ENCODE results near the gene TMPRSS5. TPM values are rescaled to one million over a fixed set of nuclear protein-coding genes. Genes with fewer than 3 reads are reported as not detected.

TMPRSS5 gene
- total and polyA plus RNA-seq, 5 experiments from 2014 or later: 1.0 to 1.2 TPM; not detected in 3

DNA sequence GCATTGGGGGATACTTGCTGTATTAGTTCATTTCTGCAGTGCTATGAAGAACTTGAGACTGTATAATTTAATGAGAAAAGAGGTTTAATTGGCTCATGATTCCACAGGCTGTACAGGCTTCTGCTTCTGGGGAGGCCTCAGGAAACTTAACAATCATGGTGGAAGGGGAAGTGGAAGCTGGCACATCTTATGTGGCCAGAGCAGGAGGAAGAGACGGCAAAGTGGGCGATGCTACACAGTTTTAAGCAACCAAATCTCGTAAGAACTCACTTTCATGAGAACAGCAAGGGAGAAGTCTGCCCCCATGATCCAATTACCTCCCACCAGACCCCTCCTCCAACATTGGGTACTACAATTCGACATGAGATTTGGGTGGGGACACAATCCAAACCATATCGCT lies 55.1 kb downstream of the TMPRSS5 start:
- POLR2A ChIA-PET: no interaction called here
- DNase-seq (no peak), ATAC-seq (no peak)
- H3K4me3 Mint-ChIP-seq: no peak overlapping the region
- peaks cover 4 to 34% (median 18%) of the 10 kb centered on the region in 5 donors for H3K27me3 Mint-ChIP-seq
- no peaks in the 10 kb centered on the region for H3K4me1 Mint-ChIP-seq
- H3K9me3 Mint-ChIP-seq: peaks cover 0 to 30% (median 10%) of the 10 kb centered on the region in 9 donors
- H3K27ac Mint-ChIP-seq: no peak overlapping the region
- H3K36me3 Mint-ChIP-seq: no peaks in the 10 kb centered on the region

DNA sequence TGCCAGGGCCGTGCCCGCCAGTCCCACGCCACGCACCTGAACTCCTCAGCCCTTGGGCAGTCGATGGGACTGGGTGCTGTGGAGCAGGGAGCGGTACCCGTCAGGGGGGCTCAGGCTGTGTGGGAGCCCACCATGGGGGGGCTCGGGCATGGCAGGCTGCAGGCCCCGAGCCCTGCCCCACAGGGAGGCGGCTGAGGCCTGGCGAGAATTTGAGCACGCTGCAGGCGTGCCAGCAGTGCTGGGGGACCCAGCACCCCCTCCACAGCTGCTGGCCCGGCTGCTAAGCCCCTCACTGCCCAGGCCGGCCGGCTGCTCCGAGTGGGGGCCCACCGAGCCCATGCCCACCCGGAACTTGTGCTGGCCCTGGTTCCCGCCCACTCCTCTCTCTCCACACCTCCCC lies 56.8 kb downstream of the TMPRSS5 start:
- Mint-ChIP-seq H3K4me1 (no peaks in the 10 kb centered on the region), H3K27ac (no peak overlapping the region), H3K9me3 (peaks cover 0 to 26% (median 10%) of the 10 kb centered on the region in 9 donors), H3K27me3 (peaks cover 4 to 34% (median 18%) of the 10 kb centered on the region in 5 donors), H3K36me3 (no peaks in the 10 kb centered on the region), H3K4me3 (no peak overlapping the region)
- POLR2A ChIA-PET: no interaction called here
- ATAC-seq (no peak), DNase-seq (no peak)

DNA sequence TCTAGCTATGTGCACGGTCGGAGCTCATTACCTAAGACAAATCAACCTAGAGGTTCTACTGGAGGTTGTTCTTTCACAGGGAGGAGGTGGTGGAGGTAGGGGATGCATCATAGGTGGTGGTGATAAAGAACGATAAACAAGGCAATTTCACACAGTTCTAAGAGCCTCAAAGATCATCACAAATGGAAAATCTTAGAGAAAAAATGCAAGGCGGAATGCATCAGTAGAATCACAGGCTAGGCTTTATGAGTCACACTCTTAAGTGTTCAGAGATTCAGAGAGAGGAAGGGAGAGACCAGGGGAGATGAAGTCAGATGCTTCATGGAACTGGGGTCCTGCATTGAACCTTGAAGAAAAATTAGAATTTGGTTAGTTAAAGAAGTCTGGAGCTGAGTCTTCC lies 58.3 kb downstream of the TMPRSS5 start:
- no peaks in the 10 kb centered on the region for H3K36me3 Mint-ChIP-seq
- no peaks in the 10 kb centered on the region for H3K4me1 Mint-ChIP-seq
- no peak overlapping the region for H3K4me3 Mint-ChIP-seq
- no peak overlapping the region for H3K27ac Mint-ChIP-seq
- DNase-seq (no peak), ATAC-seq (no peak)
- H3K27me3 Mint-ChIP-seq: peaks cover 1 to 27% (median 13%) of the 10 kb centered on the region in 5 donors
- POLR2A ChIA-PET: no interaction called here
- peaks cover 0 to 26% (median 2%) of the 10 kb centered on the region in 9 donors for H3K9me3 Mint-ChIP-seq

DNA sequence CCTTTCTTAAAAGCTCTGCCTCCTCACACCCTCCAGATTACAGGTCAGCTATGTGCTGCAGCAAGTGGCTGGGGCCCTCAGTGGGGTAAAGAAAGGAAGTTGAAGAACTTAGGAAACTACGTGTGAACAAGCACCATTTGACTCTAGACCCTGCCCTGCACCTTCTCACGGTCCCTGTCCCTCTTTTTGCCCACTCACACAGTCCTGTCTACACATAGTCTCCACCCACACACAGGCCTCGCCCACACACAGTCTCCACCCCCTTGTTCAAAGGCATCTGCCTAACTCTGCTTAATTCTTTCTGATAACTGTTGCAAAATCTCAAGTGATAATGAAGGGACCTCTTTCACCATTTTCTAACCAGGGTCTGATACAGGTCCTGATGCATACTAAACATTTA lies 59.0 kb downstream of the TMPRSS5 start:
- Mint-ChIP-seq H3K27ac (no peak overlapping the region), H3K36me3 (no peaks in the 10 kb centered on the region), H3K27me3 (peaks cover 0 to 23% (median 13%) of the 10 kb centered on the region in 5 donors), H3K4me1 (no peaks in the 10 kb centered on the region), H3K4me3 (no peak overlapping the region), H3K9me3 (peaks cover 0 to 26% (median 2%) of the 10 kb centered on the region in 9 donors)
- POLR2A ChIA-PET: no interaction called here
- ATAC-seq (no peak), DNase-seq (no peak)

DNA sequence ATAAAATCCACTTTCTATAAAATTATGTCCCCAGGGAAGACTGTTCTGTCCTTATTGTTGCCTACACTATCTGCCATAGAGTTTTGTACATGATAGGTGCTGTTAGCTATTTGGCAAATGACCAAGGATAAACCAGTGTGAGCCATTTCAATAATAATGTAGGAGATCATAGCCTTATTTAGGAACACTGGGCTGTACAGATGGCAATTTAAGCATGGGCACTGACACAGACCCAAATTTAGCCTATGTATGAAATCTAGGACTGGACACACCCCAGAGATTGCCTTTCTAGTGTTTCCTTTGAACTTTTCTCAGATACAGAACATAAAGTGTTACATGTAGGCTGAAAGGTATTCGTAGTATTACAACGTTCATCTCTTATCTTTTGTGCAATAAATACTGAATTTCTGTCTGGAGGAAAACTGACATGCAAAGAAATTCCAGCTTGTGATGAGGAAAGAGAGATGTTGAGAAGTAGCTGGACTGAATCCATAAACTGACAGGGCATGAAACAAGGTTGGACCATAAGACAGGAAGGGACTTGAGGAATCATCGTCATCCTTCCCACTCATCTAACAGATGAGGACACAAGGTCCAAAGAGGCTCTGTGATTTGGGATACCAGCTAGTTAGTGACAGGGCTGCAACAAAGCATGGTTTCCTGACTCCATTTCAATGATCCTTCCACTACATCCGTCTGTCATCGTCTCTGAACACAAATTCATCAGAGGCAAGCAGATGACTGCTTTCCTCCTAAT lies 60.3 kb downstream of the TMPRSS5 start:
- DNase-seq (no peak), ATAC-seq (no peak)
- Mint-ChIP-seq H3K27ac (no peak overlapping the region), H3K4me3 (no peak overlapping the region), H3K27me3 (peaks cover 4 to 20% (median 13%) of the 10 kb centered on the region in 5 donors), H3K4me1 (no peaks in the 10 kb centered on the region), H3K9me3 (peaks cover 0 to 17% (median 2%) of the 10 kb centered on the region in 9 donors), H3K36me3 (no peaks in the 10 kb centered on the region)
- POLR2A ChIA-PET: no interaction called here

DNA sequence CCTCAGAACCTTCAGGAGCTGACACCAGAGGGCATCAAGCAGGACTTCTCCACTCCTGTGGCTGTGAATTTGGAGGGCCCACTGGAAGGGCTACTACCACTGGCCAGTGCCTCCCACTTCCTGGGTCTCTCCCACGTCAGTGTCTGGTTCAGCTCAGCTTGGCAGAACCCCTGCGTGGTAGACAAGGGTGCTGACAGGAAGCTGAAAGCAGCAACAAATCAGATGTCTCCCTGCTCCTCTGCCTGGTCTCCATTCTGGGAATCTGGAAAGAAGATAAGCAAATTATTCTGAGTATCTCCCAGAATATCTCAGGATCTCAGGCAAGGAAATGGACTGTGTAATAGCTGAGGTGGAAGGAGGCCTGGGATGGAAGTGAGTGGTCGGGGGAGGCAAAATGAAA lies 61.5 kb downstream of the TMPRSS5 start:
- Mint-ChIP-seq H3K4me3 (no peak overlapping the region), H3K9me3 (peaks cover 0 to 10% (median 0%) of the 10 kb centered on the region in 9 donors), H3K27me3 (peaks cover 4 to 22% (median 13%) of the 10 kb centered on the region in 5 donors), H3K4me1 (no peaks in the 10 kb centered on the region), H3K36me3 (no peaks in the 10 kb centered on the region), H3K27ac (no peak overlapping the region)
- POLR2A ChIA-PET: no interaction called here
- ATAC-seq: no peak
- DNase-seq: no peak

DNA sequence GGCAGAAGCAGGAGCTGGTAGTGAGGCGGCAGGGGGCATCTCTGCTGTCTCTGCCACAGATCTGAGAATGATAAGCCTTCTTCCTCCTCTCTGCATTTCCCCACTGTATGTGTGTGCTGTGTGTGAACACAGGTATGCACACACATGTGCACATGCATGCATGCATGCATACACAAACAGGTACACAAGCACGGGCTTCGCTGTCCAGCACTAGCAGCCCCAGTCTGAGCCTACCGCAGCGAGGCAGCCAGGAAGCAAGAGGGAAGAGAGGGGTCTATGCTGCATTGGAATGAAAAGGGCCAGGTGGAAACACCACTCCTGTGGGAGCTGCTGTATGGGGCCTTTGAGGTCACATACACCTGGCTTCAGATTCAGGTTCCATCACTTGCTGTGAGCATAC lies 62.4 kb downstream of the TMPRSS5 start:
- H3K36me3 Mint-ChIP-seq: no peaks in the 10 kb centered on the region
- no peak for DNase-seq
- H3K27ac Mint-ChIP-seq: no peak overlapping the region

DNA sequence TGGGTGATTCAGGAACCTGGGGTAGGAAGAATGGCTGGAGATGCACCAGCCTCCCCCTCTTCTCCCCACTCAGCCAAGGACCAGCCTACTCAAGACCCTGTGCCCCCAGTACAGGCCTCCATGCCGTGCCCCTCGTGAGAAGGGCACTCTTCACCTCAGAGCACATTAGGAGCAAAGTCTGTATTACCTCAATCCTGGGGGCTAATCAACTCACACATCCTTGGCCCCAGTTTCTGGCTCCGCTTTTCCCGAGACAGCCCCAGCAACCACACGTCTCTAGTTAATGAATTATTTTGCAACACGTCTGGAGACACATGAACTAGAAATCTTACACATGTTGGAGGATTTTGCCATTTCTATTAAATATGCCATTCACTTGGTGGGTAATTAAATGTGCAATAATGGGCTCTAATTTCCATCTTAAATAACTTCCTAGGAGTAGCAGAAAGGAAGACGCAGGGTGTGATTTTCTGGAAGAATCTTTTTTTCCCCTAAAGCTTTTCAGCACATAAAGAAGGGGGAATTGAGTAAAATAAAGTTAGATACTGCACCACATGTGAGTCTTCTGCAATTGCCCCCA lies 63.0 kb downstream of the TMPRSS5 start:
- POLR2A ChIA-PET: no interaction called here

More for the DNA sequence above, 62.4 kb downstream of the TMPRSS5 start:
- no peak for ATAC-seq
- POLR2A ChIA-PET: no interaction called here
- H3K4me3 Mint-ChIP-seq: no peak overlapping the region
- peaks cover 6 to 31% (median 15%) of the 10 kb centered on the region in 5 donors for H3K27me3 Mint-ChIP-seq
- H3K4me1 Mint-ChIP-seq: no peaks in the 10 kb centered on the region
- H3K9me3 Mint-ChIP-seq: peaks cover 0 to 10% (median 0%) of the 10 kb centered on the region in 9 donors

DNA sequence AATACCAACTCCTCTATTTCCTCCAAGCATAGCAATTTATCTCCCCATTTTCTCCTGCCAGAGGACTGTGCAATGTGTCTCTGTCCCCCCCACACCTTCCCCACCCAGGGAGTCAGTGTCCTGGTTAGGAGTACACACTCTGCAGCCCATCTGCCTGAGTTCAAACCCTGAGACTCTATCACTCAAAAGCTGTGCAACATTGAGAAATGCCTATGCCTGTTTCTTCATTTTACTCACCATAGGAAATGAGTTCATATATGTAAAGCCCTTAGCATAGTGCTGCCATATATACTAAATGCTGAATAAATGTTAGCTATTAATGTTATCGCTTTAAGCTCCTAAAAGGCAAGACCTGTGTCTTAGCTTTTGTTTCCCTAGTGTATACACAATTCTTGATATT lies 64.0 kb downstream of the TMPRSS5 start:
- ATAC-seq (no peak), DNase-seq (no peak)
- H3K4me3 Mint-ChIP-seq: no peak overlapping the region
- peaks cover 7 to 35% (median 16%) of the 10 kb centered on the region in 5 donors for H3K27me3 Mint-ChIP-seq
- H3K27ac Mint-ChIP-seq: no peak overlapping the region
- POLR2A ChIA-PET: no interaction called here
- H3K36me3 Mint-ChIP-seq: no peaks in the 10 kb centered on the region
- H3K4me1 Mint-ChIP-seq: no peaks in the 10 kb centered on the region
- no peaks in the 10 kb centered on the region for H3K9me3 Mint-ChIP-seq

More for the DNA sequence above, 63.0 kb downstream of the TMPRSS5 start:
- H3K27me3 Mint-ChIP-seq: peaks cover 7 to 35% (median 16%) of the 10 kb centered on the region in 5 donors
- no peak overlapping the region for H3K27ac Mint-ChIP-seq
- H3K4me1 Mint-ChIP-seq: no peaks in the 10 kb centered on the region
- no peak for ATAC-seq
- DNase-seq: no peak
- H3K36me3 Mint-ChIP-seq: no peaks in the 10 kb centered on the region
- H3K4me3 Mint-ChIP-seq: no peak overlapping the region
- H3K9me3 Mint-ChIP-seq: peaks cover 0 to 7% (median 0%) of the 10 kb centered on the region in 9 donors

DNA sequence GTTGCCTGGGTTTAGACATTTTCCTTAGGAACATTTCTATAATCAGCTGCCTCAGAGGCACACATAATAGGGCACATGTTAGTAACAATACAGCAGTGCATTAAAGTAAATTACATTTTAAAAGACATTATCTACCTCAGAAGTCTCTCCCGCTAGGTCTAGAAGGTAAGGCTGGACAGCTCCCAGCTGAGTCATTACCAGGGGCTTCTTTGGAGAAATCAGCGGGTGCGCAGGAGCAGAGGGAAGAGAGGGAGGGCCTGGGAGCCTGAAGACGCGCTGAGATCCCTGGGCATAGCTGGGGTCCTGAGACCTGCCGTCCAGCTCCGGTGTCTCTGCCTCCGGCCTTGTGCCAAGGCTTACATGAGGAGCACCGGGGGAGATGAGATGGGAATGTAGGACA lies 67.7 kb downstream of the TMPRSS5 start:
- H3K4me1 Mint-ChIP-seq: no peaks in the 10 kb centered on the region
- no peak overlapping the region for H3K27ac Mint-ChIP-seq
- H3K36me3 Mint-ChIP-seq: no peaks in the 10 kb centered on the region
- ATAC-seq (no peak), DNase-seq (no peak)
- POLR2A ChIA-PET: no interaction called here
- H3K27me3 Mint-ChIP-seq: peaks cover 7 to 36% (median 19%) of the 10 kb centered on the region in 5 donors
- peaks cover 0 to 5% (median 3%) of the 10 kb centered on the region in 9 donors for H3K9me3 Mint-ChIP-seq
- no peak overlapping the region for H3K4me3 Mint-ChIP-seq

DNA sequence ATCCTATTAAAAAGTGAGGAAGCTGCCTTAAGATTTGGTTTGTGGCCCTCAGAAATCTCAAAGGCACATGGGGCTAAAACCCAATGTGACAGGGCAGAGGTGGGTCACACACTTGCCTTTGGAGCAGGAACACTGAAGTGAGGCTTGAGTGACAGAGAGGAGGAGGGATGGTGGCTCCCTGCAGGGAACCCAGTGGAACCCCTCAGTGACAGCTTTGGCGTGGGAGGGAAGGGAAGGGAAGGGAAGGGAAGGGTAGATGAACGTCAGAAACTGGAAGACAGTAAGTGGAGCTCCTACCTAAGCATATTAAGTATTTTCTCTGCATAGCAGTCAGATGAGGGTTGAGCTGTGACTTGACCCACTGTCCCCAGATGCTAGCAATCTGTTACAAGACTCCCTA lies 68.5 kb downstream of the TMPRSS5 start:
- ATAC-seq: no peak
- no peak for DNase-seq
- POLR2A ChIA-PET: no interaction called here

More for the DNA sequence above, 68.5 kb downstream of the TMPRSS5 start:
- Mint-ChIP-seq H3K4me1 (no peaks in the 10 kb centered on the region), H3K27me3 (peaks cover 4 to 31% (median 19%) of the 10 kb centered on the region in 5 donors), H3K27ac (no peak overlapping the region), H3K9me3 (peaks cover 0 to 5% (median 3%) of the 10 kb centered on the region in 9 donors), H3K4me3 (no peak overlapping the region), H3K36me3 (no peaks in the 10 kb centered on the region)

All from naive thymus-derived CD8-positive, alpha-beta T cell (primary cell).